LNCaP clone FGC (cell line): Measurements from ENCODE around the gene ATRN.

Experiments used
- DNase-seq: peaks from one replicate; pipeline ENCODE4 v3.0.0-alpha.2; 2011; ENCODE audit warnings: low read depth
- H3K4me3 ChIP-seq: 2 replicates; pipeline ENCODE4 v1.5.1; 2011; ENCODE audit warnings: mild to moderate bottlenecking, low read depth, low read length, control low read depth
- TF ChIP-seq, protein P1 (sequence below): IDR thresholded peaks from 2 replicates; pipeline ENCODE4 v1.5.1; 2012; ENCODE audit warnings: mild to moderate bottlenecking; ENCODE audit not compliant: control insufficient read depth, insufficient read depth; ENCODE audit errors: extremely low read depth

Gene ATRN

DNA sequence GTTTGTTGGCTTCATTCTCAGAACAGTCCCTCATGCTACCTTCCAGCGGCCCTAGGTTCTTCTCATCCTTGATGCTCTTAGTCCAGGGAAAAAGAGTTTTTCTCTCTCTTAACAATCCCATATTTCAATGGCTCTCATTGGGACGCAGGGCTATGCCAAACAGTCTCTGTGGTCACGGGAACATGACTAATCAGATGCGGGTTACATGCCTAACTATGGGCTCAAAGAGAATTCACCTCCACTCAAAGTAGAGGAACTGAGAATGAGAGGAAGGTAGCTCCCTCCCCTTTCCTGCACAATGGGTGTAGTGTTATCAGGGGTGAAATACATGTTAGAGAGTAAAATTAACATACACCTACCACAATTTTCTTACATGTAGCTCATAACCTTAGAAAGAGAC, 18.1 kb upstream of the ATRN start:
- no peak overlapping the region for H3K4me3 ChIP-seq
- TF ChIP-seq, protein P1, sequence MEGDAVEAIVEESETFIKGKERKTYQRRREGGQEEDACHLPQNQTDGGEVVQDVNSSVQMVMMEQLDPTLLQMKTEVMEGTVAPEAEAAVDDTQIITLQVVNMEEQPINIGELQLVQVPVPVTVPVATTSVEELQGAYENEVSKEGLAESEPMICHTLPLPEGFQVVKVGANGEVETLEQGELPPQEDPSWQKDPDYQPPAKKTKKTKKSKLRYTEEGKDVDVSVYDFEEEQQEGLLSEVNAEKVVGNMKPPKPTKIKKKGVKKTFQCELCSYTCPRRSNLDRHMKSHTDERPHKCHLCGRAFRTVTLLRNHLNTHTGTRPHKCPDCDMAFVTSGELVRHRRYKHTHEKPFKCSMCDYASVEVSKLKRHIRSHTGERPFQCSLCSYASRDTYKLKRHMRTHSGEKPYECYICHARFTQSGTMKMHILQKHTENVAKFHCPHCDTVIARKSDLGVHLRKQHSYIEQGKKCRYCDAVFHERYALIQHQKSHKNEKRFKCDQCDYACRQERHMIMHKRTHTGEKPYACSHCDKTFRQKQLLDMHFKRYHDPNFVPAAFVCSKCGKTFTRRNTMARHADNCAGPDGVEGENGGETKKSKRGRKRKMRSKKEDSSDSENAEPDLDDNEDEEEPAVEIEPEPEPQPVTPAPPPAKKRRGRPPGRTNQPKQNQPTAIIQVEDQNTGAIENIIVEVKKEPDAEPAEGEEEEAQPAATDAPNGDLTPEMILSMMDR = no peak
- DNase-seq = no peak

DNA sequence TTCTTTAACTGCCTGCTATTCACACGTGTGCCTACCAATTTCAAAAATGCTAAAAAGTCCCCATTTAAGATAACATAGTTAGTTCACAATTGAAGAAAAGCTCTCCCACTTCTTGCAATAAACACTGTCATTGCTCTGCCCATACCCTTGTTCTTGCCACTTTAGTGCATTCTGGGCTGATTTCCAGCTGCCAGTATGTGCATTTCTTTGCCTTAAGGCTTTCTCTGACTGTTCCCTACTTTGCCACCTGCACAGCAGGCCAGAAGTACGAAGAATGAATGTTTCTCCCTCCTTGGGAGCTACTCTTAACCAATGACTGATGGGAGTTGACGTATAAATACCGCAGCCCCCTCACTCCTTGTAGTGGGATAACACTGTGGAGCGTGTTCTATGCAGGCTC, 16.0 kb upstream of the ATRN start:
- DNase-seq = no peak
- H3K4me3 ChIP-seq = no peak overlapping the region
- TF ChIP-seq, protein P1 = no peak

GRCh38 chr20:3456648-3457047, 14.2 kb upstream of the ATRN start:
- TF ChIP-seq, protein P1 = no peak
- H3K4me3 ChIP-seq = no peak overlapping the region
- no peak for DNase-seq

DNA sequence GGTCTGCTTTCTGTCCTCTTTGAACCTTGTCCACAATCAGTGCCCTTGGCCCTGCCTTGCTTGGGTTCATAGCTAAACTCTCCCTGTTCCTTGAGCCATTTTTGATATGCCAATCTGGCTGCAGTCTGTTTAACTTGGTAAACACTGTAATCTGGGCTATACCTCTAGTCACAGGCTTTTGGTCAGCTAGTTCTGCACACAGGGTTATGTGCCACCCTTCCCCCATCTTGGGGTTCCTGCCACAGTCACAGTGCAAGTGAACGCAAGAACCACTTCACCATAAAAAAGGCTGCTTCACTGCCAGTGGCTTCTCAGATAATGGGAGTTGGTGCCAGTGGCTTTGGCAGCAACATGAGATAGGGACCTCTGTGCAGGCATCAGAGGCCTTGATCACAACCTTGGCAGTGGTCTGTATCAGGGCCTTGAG, 10.9 kb upstream of the ATRN start:
- TF ChIP-seq, protein P1 = no peak
- no peak for DNase-seq
- H3K4me3 ChIP-seq = no peak overlapping the region

GRCh38 chr20:3461211-3461771, 9.5 kb upstream of the ATRN start:
- no peak for DNase-seq
- no peak overlapping the region for H3K4me3 ChIP-seq
- TF ChIP-seq, protein P1 = no peak

- no peak overlapping the region for H3K4me3 ChIP-seq
- no peak for DNase-seq
- TF ChIP-seq, protein P1 = no peak
These were observed 8.7 kb upstream of the ATRN start for GRCh38 chr20:3461911-3462677.
